K562 (cell line): ENCODE results near the gene CGNL1.
A peak's percentile ranks its signal among the peaks of the same experiment; 100 is the strongest.

Experiments
- BHLHE40 ChIP-seq: IDR thresholded peaks from 2 replicates; pipeline ENCODE4 v1.6.1; 2011; ENCODE audit warnings: low read length, improper control_type of control experiment
- CBFB ChIP-seq: sonication (generic); formaldehyde crosslinking; IDR thresholded peaks from 2 replicates; pipeline ENCODE4 v1.4.0; 2020; ENCODE audit warnings: mild to moderate bottlenecking, missing genetic modification reagents
- CCNT2 ChIP-seq: IDR thresholded peaks from 2 replicates; pipeline ENCODE4 v1.6.1; 2011; ENCODE audit warnings: borderline replicate concordance, low read depth, mild to moderate bottlenecking, moderate library complexity, mixed read lengths, low read length; ENCODE audit not compliant: insufficient read length; ENCODE audit errors: extremely low read depth
- CTCF ChIP-seq, 3 experiments: IDR thresholded peaks in 2 of 3; conservative IDR thresholded peaks in 1 of 3; 2 replicates each; pipeline ENCODE4 v1.5.1; 2011 to 2012; ENCODE audit warnings: low read length in 3 of 3, mild to moderate bottlenecking in 3 of 3, control low read depth in 2 of 3, improper control_type of control experiment in 1 of 3, inconsistent platforms in 1 of 3, low read depth in 1 of 3, mixed read lengths in 1 of 3, moderate library complexity in 1 of 3; ENCODE audit not compliant: insufficient read depth in 2 of 3
- EZH2 ChIP-seq: IDR thresholded peaks from 2 replicates; pipeline ENCODE4 v1.6.1; 2012; ENCODE audit warnings: low read depth, mild to moderate bottlenecking, inconsistent platforms, low read length, borderline replicate concordance
- ILK ChIP-seq: fragments of 450-650 bp; IDR thresholded peaks from 2 replicates; pipeline ENCODE4 v1.6.1; 2016; ENCODE audit warnings: missing genetic modification characterization, low read depth, mild to moderate bottlenecking, missing compliant biosample characterization, moderate library complexity, borderline replicate concordance
- PRPF4 ChIP-seq: fragments of 200-400 bp; formaldehyde crosslinking; IDR thresholded peaks from one replicate; pipeline ENCODE4 v1.6.1; 2017; ENCODE audit warnings: low read length, low read depth, mild to moderate bottlenecking; ENCODE audit not compliant: insufficient read depth, poor library complexity, severe bottlenecking
- SNRNP70 ChIP-seq: fragments of 200-400 bp; formaldehyde crosslinking; optimal IDR thresholded peaks from 2 replicates; pipeline ENCODE3; 2017; ENCODE audit warnings: low read depth, low read length
- UBTF ChIP-seq, 2 experiments: IDR thresholded peaks; 2 replicates each; pipeline ENCODE4 v1.6.1; 2012; ENCODE audit warnings: improper control_type of control experiment in 2 of 2, low read depth in 2 of 2, low read length in 2 of 2, borderline replicate concordance in 1 of 2
- ZBTB43 ChIP-seq: sonication (generic); formaldehyde crosslinking; IDR thresholded peaks from 2 replicates; pipeline ENCODE4 v1.8.0; 2023; ENCODE audit warnings: mild to moderate bottlenecking, missing genetic modification reagents
- ZNF282 ChIP-seq: sonication (generic); formaldehyde crosslinking; IDR thresholded peaks from 2 replicates; pipeline ENCODE4 v1.8.1; 2023; ENCODE audit warnings: missing genetic modification reagents

- no peak for TF ChIP-seq ZBTB43 (CRISPR knock-in tag)
- TF ChIP-seq ILK (tag), result no peak
- no peak for TF ChIP-seq CBFB (CRISPR knock-in tag)
- no peak for TF ChIP-seq SNRNP70
- TF ChIP-seq CTCF (IDR thresholded peaks at IDR 0.05 in 2 of 3, conservative IDR thresholded peaks at IDR 0.05 in 1 of 3; ENCODE audit: insufficient read depth in 2 of 3, low read depth in 1 of 3, low read length in 3 of 3), result peak; percentile 51 to 61 (median 57)
- no peak for TF ChIP-seq ZNF282 (CRISPR knock-in tag)
- no peak for TF ChIP-seq BHLHE40
- no peak for TF ChIP-seq CCNT2
- TF ChIP-seq PRPF4, result no peak
- TF ChIP-seq EZH2, result no peak
- no peak for TF ChIP-seq UBTF (IDR thresholded peaks at IDR 0.05; ENCODE audit: borderline replicate concordance in 1 of 2, low read depth in 2 of 2, low read length in 2 of 2)
These were observed 126.9 kb downstream of the CGNL1 start for GRCh38 chr15:57503051-57503702.
